ENCODE measurements around the gene B3GALT4. TPM values are rescaled to one million over a fixed set of nuclear protein-coding genes. Genes with fewer than 3 reads are reported as not detected.

B3GALT4 gene
- total RNA-seq, 2 donors from 2014 or later: 10.1 to 14.2 TPM

DNA sequence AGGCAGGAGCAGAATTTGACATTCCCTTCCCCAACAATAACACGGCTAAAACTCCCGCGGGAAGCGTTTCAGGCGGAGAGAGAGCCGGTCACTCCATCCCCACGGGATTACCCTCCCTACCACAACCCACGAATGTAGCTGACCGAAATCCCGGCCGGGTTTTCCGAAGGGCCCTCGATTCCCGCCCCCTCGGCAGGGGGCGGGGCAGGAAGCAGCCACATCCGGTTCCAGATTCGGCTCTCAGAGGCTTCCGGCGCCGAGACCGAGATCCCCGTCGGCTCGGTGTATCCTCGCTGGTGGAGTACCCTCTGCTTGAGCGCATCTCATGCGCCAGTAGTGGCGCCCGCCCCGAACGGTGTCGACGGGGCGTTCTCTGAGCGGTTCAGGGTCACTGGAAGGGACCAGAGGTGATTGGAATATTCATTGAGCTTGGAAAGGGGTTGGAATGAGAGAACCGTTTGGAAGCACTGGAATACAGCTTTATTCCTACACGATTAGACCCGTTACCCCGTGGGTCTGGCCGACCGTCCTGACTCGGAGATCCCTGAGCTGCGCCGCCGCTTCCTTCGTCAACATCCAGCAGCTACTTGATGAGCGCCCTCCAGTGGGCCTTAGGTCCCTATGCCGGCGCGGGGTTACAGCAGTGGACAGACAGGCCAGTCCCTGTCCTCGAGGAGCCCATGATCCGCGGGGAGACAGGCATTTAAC lies 22.5 kb downstream of the B3GALT4 start:
- Mint-ChIP-seq H3K9me3 (no peaks in the 10 kb centered on the region), H3K4me3 (peak overlapping the region; percentile 98 to 100), H3K27me3 (ENCODE audit: low read depth) (no peaks in the 10 kb centered on the region), H3K36me3 (ENCODE audit: insufficient read depth in 2 of 2) (peaks cover 13 to 25% of the 10 kb centered on the region in 2 donors), H3K27ac (peak overlapping the region; percentile 86), H3K4me1 (ENCODE audit: low read depth) (peaks cover 43% of the 10 kb centered on the region)
- DNase-seq (peak; percentile 95), ATAC-seq (replicated peaks in 1 of 2) (peak; percentile 88 to 91)

DNA sequence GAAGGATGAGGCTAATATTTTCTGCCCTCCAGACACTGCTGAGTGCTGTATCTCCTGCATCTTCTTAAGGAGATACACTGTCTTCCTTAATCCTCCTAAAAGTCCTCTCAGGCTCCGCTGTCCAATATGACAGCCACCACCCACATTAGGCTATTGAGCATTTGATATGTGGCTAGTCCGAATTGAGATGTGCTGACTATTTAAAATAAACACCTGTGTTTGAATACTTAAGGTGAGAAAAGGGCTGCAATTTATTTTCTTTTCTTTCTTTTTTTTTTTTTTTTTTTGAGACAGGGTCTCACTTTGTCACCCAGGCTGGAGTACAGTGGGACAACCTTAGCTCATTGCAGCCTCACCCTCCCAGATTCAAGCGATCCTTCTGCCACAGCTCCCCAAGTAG lies 25.0 kb downstream of the B3GALT4 start:
- Mint-ChIP-seq H3K4me1 (ENCODE audit: low read depth) (peaks cover 59% of the 10 kb centered on the region), H3K9me3 (no peaks in the 10 kb centered on the region), H3K36me3 (ENCODE audit: insufficient read depth in 2 of 2) (peaks cover 16 to 30% of the 10 kb centered on the region in 2 donors), H3K27me3 (ENCODE audit: low read depth) (no peaks in the 10 kb centered on the region), H3K27ac (no peak overlapping the region), H3K4me3 (no peak overlapping the region)
- DNase-seq (no peak), ATAC-seq (replicated peaks in 1 of 2) (no peak)

DNA sequence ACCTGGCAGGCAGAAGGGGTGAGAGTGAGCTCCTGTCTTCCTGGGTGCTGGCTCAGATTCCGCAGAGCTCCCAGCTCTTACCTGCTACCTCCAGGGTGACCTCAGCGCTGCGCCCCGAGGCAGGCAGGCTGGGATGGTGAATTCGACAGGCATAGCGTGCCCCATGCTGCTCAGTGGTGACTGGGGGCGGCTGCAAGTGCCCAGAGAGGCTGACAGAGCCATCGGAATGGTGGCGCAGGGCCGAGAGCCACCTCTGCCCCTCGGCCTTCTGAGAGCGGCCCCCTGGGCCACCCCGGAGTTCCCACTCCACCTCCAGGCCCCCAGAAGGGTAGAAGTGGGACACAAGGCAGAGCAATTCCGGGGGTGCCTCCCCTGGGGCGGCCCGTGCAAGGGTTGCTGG lies 27.3 kb downstream of the B3GALT4 start:
- no peak for ATAC-seq (replicated peaks in 1 of 2)
- Mint-ChIP-seq H3K4me1 (ENCODE audit: low read depth) (peaks cover 59% of the 10 kb centered on the region), H3K4me3 (no peak overlapping the region), H3K27me3 (ENCODE audit: low read depth) (no peaks in the 10 kb centered on the region), H3K36me3 (ENCODE audit: insufficient read depth in 2 of 2) (peaks cover 16 to 38% of the 10 kb centered on the region in 2 donors), H3K9me3 (no peaks in the 10 kb centered on the region), H3K27ac (no peak overlapping the region)
- no peak for DNase-seq

DNA sequence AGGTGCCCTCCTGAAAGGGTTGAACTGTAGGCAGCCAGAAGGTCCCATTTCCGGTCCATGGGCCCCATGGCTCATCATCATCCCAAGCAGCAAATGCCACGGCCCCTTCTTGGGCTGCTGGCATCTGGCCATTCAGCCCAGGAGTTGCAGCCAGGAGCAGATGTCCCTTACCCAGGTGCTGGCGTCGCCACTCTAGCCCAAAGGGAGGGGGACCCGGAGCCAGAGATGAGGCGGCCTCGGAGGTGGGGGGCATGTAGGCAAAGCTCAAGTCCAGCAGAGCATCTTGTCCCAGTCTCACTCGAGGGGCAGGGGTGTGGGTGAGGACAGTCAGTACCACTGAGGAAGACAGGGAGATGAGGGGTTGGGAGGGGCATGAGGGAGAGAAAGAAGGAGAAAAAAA lies 28.1 kb downstream of the B3GALT4 start:
- no peak overlapping the region for H3K4me3 Mint-ChIP-seq
- H3K36me3 Mint-ChIP-seq (ENCODE audit: insufficient read depth in 2 of 2): peaks cover 10 to 33% of the 10 kb centered on the region in 2 donors
- H3K27ac Mint-ChIP-seq: peak overlapping the region; percentile 13
- ATAC-seq (replicated peaks in 1 of 2) (no peak), DNase-seq (no peak)
- no peaks in the 10 kb centered on the region for H3K9me3 Mint-ChIP-seq
- H3K27me3 Mint-ChIP-seq (ENCODE audit: low read depth): no peaks in the 10 kb centered on the region
- peaks cover 55% of the 10 kb centered on the region for H3K4me1 Mint-ChIP-seq (ENCODE audit: low read depth)

DNA sequence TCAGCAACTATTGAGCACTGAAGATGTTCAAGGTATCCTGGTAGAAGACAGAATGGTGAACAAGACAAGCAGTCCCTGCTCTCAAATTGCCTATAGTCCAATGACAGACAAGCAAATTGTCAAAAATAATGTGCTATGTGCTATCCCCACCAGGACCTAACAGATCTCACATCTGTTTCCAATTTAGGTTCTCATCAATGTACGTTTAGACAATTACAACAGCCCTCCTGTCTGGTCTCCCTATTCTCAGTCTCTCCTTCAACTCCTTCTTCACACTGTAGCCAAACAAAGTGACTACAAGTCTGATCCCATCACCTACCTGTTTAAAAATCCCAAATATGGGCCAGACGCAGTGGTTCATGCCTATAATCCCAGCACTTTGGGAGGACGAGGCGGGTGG lies 29.4 kb downstream of the B3GALT4 start:
- Mint-ChIP-seq H3K36me3 (ENCODE audit: insufficient read depth in 2 of 2) (peaks cover 8 to 31% of the 10 kb centered on the region in 2 donors), H3K4me1 (ENCODE audit: low read depth) (peaks cover 56% of the 10 kb centered on the region), H3K4me3 (no peak overlapping the region), H3K27ac (no peak overlapping the region), H3K27me3 (ENCODE audit: low read depth) (no peaks in the 10 kb centered on the region), H3K9me3 (no peaks in the 10 kb centered on the region)
- ATAC-seq (replicated peaks in 1 of 2) (no peak), DNase-seq (no peak)

GRCh38 chr6:33312361-33313104 lies 35.6 kb downstream of the B3GALT4 start:
- Mint-ChIP-seq H3K27me3 (ENCODE audit: low read depth) (no peaks in the 10 kb centered on the region), H3K27ac (peak overlapping the region; percentile 98), H3K4me3 (peak overlapping the region; percentile 98), H3K36me3 (ENCODE audit: insufficient read depth in 2 of 2) (peaks cover 12 to 32% of the 10 kb centered on the region in 2 donors), H3K4me1 (ENCODE audit: low read depth) (peaks cover 68% of the 10 kb centered on the region), H3K9me3 (no peaks in the 10 kb centered on the region)
- DNase-seq: peak; percentile 76 to 84
- peak; percentile 44 to 46 for ATAC-seq (replicated peaks in 1 of 2)

DNA sequence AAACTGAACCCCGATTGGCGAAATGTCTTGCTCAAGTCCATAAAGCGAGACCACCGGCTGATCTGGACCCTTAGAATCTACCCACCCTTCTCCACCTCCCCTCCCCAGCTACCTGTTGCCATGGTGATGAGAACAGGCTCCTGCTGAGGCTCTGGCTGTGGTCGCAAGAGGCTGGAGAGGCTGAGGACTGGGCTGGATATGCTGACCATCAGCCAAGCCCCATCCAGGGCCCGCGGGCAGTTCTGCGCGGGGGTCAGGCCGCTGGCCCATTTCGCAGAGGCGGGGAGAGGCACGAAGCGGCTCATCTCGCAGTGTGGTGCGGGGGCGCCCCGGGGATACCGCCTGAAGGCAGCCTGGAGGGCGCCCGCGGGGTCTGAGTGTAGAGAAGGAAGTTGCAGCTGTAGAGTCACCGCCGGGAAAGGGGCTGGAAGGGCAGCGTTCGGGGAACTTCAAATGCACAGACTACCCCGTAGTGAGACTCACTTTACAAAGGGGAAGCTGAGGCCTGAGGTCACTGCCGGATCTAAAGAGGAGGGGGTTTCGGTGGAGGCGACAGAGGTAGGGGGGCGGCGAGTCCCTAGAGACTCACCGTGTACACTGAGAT lies 36.3 kb downstream of the B3GALT4 start:
- H3K9me3 Mint-ChIP-seq: no peaks in the 10 kb centered on the region
- H3K36me3 Mint-ChIP-seq (ENCODE audit: insufficient read depth in 2 of 2): peaks cover 12 to 31% of the 10 kb centered on the region in 2 donors
- H3K27me3 Mint-ChIP-seq (ENCODE audit: low read depth): no peaks in the 10 kb centered on the region
- peak; percentile 56 to 66 for DNase-seq
- H3K4me3 Mint-ChIP-seq: peak overlapping the region; percentile 98
- H3K4me1 Mint-ChIP-seq (ENCODE audit: low read depth): peaks cover 70% of the 10 kb centered on the region
- peak overlapping the region; percentile 98 for H3K27ac Mint-ChIP-seq
- ATAC-seq (replicated peaks in 1 of 2): peak; percentile 12 to 27

- peaks cover 70% of the 10 kb centered on the region for H3K4me1 Mint-ChIP-seq (ENCODE audit: low read depth)
- H3K36me3 Mint-ChIP-seq (ENCODE audit: insufficient read depth in 2 of 2): peaks cover 11 to 31% of the 10 kb centered on the region in 2 donors
- peak within 1 kb of the TSS; percentile 98 for H3K4me3 Mint-ChIP-seq
- ATAC-seq (replicated peaks in 1 of 2) (peak; percentile 63), DNase-seq (peak; percentile 84 to 88)
- H3K9me3 Mint-ChIP-seq: no peaks in the 10 kb centered on the region
- H3K27ac Mint-ChIP-seq: peak within 1 kb of the TSS; percentile 98
- H3K27me3 Mint-ChIP-seq (ENCODE audit: low read depth): no peaks in the 10 kb centered on the region
Observed at GRCh38 chr6:33313709-33314514, 37.0 kb downstream of the B3GALT4 start, which contains the start of gene TAPBP. Gene TAPBP, minus strand, starts transcription at chr6:33314078. Its CDS starts 37 bp downstream, at chr6:33314041.

DNA sequence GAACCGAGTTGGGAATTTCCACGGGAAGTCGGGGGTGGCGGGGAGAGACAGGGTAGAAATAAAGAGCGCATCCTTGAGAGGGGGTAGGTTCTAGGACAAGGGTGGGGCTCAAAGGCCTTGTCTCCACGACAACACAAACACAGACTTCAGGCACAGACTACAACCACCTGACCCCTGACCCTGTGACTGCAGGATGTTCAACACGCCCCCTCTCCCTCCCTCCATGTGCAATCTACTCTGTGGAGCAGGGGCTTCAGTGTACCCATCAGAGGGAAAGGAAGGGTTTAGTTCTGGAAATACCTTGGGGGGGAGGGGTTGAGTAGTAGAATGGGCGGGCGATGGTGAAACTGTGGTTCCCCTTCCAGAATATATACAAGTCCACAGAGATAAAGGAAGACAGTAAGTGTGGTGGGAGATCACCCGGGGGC lies 37.6 kb downstream of the B3GALT4 start:
- peak; percentile 62 to 64 for DNase-seq
- Mint-ChIP-seq H3K4me3 (peak overlapping the region; percentile 98), H3K4me1 (ENCODE audit: low read depth) (peaks cover 74% of the 10 kb centered on the region), H3K9me3 (no peaks in the 10 kb centered on the region), H3K27me3 (ENCODE audit: low read depth) (no peaks in the 10 kb centered on the region), H3K36me3 (ENCODE audit: insufficient read depth in 2 of 2) (peaks cover 13 to 33% of the 10 kb centered on the region in 2 donors), H3K27ac (peak overlapping the region; percentile 98)
- ATAC-seq (replicated peaks in 1 of 2): peak; percentile 48

GRCh38 chr6:33314943-33315792 lies 38.2 kb downstream of the B3GALT4 start:
- Mint-ChIP-seq H3K4me3 (peak overlapping the region; percentile 98), H3K27me3 (ENCODE audit: low read depth) (no peaks in the 10 kb centered on the region), H3K9me3 (no peaks in the 10 kb centered on the region), H3K27ac (peak overlapping the region; percentile 98), H3K36me3 (ENCODE audit: insufficient read depth in 2 of 2) (peaks cover 13 to 37% of the 10 kb centered on the region in 2 donors), H3K4me1 (ENCODE audit: low read depth) (peaks cover 76% of the 10 kb centered on the region)
- ATAC-seq (replicated peaks in 1 of 2) (no peak), DNase-seq (peak in 1 of 2 donors; percentile 19)

GRCh38 chr6:33315793-33316602 lies 39.1 kb downstream of the B3GALT4 start:
- ATAC-seq (replicated peaks in 1 of 2) (no peak), DNase-seq (no peak)
- Mint-ChIP-seq H3K4me1 (ENCODE audit: low read depth) (peaks cover 76% of the 10 kb centered on the region), H3K9me3 (no peaks in the 10 kb centered on the region), H3K36me3 (ENCODE audit: insufficient read depth in 2 of 2) (peaks cover 13 to 37% of the 10 kb centered on the region in 2 donors), H3K4me3 (peak overlapping the region; percentile 72 to 98), H3K27me3 (ENCODE audit: low read depth) (no peaks in the 10 kb centered on the region), H3K27ac (no peak overlapping the region)

Data from activated T-cell treated with anti-CD3 and anti-CD28 coated beads, Interleukin-2, amount 50 U/mL, for 72 hours (primary cell).